ENCODE results near the gene PRKRIP1. TPM values are rescaled to one million over a fixed set of nuclear protein-coding genes. Genes with fewer than 3 reads are reported as not detected.

PRKRIP1 gene
- total RNA-seq, 1 donor from 2014 or later: 37.3 TPM

DNA sequence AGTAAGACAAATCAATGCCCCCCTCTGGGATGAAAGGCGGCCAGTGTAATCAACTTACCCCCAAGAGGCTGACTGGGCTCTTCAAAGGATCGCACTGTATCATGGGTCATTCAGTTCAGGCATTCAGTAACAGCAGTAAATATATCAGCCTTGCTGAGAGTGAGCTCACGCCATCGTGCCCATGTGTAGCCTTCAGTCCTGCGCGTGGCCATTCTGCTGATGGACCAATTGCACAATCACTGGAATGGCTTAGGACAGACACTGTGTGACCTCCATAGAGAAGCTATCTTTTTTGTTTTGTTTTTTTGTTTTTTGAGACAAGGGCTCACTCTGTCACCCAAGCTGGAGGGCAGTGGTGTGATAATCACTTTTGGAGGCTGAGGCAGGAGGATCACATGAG is 9.1 kb upstream of the PRKRIP1 start:
- no peak overlapping the region for H3K9ac ChIP-seq (ENCODE audit: low read length)
- no peaks in the 10 kb centered on the region for H3K4me1 ChIP-seq (ENCODE audit: insufficient read depth, low read length)
- Mint-ChIP-seq H3K4me1 (ENCODE audit: low read depth, unreplicated experiment) (no peaks in the 10 kb centered on the region), H3K9me3 (ENCODE audit: unreplicated experiment) (no peaks in the 10 kb centered on the region), H3K27ac (ENCODE audit: unreplicated experiment) (no peak overlapping the region), H3K27me3 (ENCODE audit: low read depth, unreplicated experiment) (no peaks in the 10 kb centered on the region), H3K4me3 (ENCODE audit: unreplicated experiment) (no peak overlapping the region), H3K36me3 (ENCODE audit: low read depth, unreplicated experiment) (peaks cover 18% of the 10 kb centered on the region)
- TF ChIP-seq EZH2 (IDR thresholded peaks at IDR 0.05; ENCODE audit: insufficient read depth, low read length) (no peak), CTCF (IDR thresholded peaks at IDR 0.05; ENCODE audit: insufficient read depth, low read depth, low read length) (no peak)
- H4K20me1 ChIP-seq (ENCODE audit: insufficient read depth, low read length): peaks cover 12% of the 10 kb centered on the region
- H3K36me3 ChIP-seq (ENCODE audit: insufficient read depth, low read length): peaks cover 3% of the 10 kb centered on the region
- H3K27me3 ChIP-seq (ENCODE audit: insufficient read depth, low read length): no peaks in the 10 kb centered on the region
- FAIRE-seq: no peak
- H3K27ac ChIP-seq (ENCODE audit: low read depth, low read length): no peak overlapping the region
- H3K79me2 ChIP-seq (ENCODE audit: insufficient read depth, low read length): no peaks in the 10 kb centered on the region
- no peak for DNase-seq (ENCODE audit: low read depth)
- H3K4me3 ChIP-seq (ENCODE audit: insufficient read depth, low read depth, low read length): no peak overlapping the region
- H2AFZ ChIP-seq (ENCODE audit: low read depth, low read length): no peak overlapping the region
- H3K4me2 ChIP-seq (ENCODE audit: low read length): no peak overlapping the region
- no peaks in the 10 kb centered on the region for H3K9me3 ChIP-seq (ENCODE audit: insufficient read depth, low read depth, low read length)

GRCh38 chr7:102389810-102390209 is 6.4 kb upstream of the PRKRIP1 start:
- TF ChIP-seq EZH2 (IDR thresholded peaks at IDR 0.05; ENCODE audit: insufficient read depth, low read length) (no peak), CTCF (IDR thresholded peaks at IDR 0.05; ENCODE audit: insufficient read depth, low read depth, low read length) (no peak)
- peaks cover 18% of the 10 kb centered on the region for H4K20me1 ChIP-seq (ENCODE audit: insufficient read depth, low read length)
- peaks cover 7% of the 10 kb centered on the region for H3K4me1 ChIP-seq (ENCODE audit: insufficient read depth, low read length)
- Mint-ChIP-seq H3K27me3 (ENCODE audit: low read depth, unreplicated experiment) (no peaks in the 10 kb centered on the region), H3K4me1 (ENCODE audit: low read depth, unreplicated experiment) (peaks cover 7% of the 10 kb centered on the region), H3K27ac (ENCODE audit: unreplicated experiment) (no peak overlapping the region), H3K36me3 (ENCODE audit: low read depth, unreplicated experiment) (peaks cover 16% of the 10 kb centered on the region), H3K9me3 (ENCODE audit: unreplicated experiment) (no peaks in the 10 kb centered on the region), H3K4me3 (ENCODE audit: unreplicated experiment) (no peak overlapping the region)
- DNase-seq (ENCODE audit: low read depth) (no peak), FAIRE-seq (no peak)
- H3K36me3 ChIP-seq (ENCODE audit: insufficient read depth, low read length): peaks cover 8% of the 10 kb centered on the region
- H3K27me3 ChIP-seq (ENCODE audit: insufficient read depth, low read length): no peaks in the 10 kb centered on the region
- no peak overlapping the region for H3K4me2 ChIP-seq (ENCODE audit: low read length)
- no peak overlapping the region for H3K9ac ChIP-seq (ENCODE audit: low read length)
- H3K27ac ChIP-seq (ENCODE audit: low read depth, low read length): no peak overlapping the region
- no peaks in the 10 kb centered on the region for H3K79me2 ChIP-seq (ENCODE audit: insufficient read depth, low read length)
- H3K9me3 ChIP-seq (ENCODE audit: insufficient read depth, low read depth, low read length): no peaks in the 10 kb centered on the region
- no peak overlapping the region for H3K4me3 ChIP-seq (ENCODE audit: insufficient read depth, low read depth, low read length)
- no peak overlapping the region for H2AFZ ChIP-seq (ENCODE audit: low read depth, low read length)

DNA sequence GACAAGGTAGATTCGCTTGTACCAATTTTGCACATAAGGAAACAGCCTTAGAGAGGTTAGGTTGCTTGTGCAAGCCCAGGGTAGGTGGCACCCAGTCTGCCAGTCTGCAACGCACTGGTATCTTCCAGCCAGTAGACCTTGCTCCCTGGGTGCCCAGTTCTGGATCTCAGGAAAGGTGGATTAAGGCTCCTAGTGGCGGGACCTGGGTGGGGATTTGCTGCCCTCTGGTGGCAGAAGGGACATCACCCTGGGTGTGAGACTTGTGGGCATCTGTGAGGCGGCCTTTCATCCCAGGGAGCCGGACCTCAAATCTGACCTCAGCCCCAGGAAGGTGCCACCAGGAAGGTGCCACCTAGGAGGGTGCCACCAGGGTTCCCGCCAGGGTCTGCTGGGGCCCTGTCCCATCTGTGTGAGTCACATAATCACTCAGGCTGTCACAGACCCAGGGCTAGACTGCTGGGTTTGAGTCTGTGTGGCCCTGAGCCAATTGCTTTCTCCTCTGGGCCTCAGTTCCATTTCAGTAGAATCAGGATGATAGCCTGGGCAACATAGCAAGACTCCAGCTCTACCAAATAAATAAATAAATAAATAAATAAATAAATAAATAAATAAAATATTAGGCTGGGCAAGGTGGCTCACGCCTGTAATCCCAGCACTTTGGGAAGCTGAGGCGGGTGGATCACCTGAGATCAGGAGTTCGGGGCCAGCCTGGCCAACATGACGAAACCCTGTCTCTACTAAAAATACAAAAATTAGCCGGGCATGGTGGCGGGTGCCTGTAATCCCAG is 5.3 kb upstream of the PRKRIP1 start:
- DNase-seq (ENCODE audit: low read depth): peak; percentile 27

More for the DNA sequence above, 5.3 kb upstream of the PRKRIP1 start:
- Histone ChIP-seq H3K27me3 (ENCODE audit: insufficient read depth, low read length) (no peaks in the 10 kb centered on the region), H3K4me1 (ENCODE audit: insufficient read depth, low read length) (peaks cover 12% of the 10 kb centered on the region), H3K9ac (ENCODE audit: low read length) (no peak overlapping the region), H2AFZ (ENCODE audit: low read depth, low read length) (no peak overlapping the region), H4K20me1 (ENCODE audit: insufficient read depth, low read length) (peaks cover 18% of the 10 kb centered on the region), H3K4me3 (ENCODE audit: insufficient read depth, low read depth, low read length) (no peak overlapping the region), H3K4me2 (ENCODE audit: low read length) (no peak overlapping the region), H3K27ac (ENCODE audit: low read depth, low read length) (no peak overlapping the region), H3K9me3 (ENCODE audit: insufficient read depth, low read depth, low read length) (no peaks in the 10 kb centered on the region), H3K79me2 (ENCODE audit: insufficient read depth, low read length) (no peaks in the 10 kb centered on the region), H3K36me3 (ENCODE audit: insufficient read depth, low read length) (peaks cover 8% of the 10 kb centered on the region)
- H3K36me3 Mint-ChIP-seq (ENCODE audit: low read depth, unreplicated experiment): peaks cover 11% of the 10 kb centered on the region
- FAIRE-seq: no peak
- TF ChIP-seq EZH2 (IDR thresholded peaks at IDR 0.05; ENCODE audit: insufficient read depth, low read length): no peak
- TF ChIP-seq CTCF (IDR thresholded peaks at IDR 0.05; ENCODE audit: insufficient read depth, low read depth, low read length): peak; percentile 68
- H3K27me3 Mint-ChIP-seq (ENCODE audit: low read depth, unreplicated experiment): no peaks in the 10 kb centered on the region
- no peak overlapping the region for H3K27ac Mint-ChIP-seq (ENCODE audit: unreplicated experiment)
- no peak overlapping the region for H3K4me3 Mint-ChIP-seq (ENCODE audit: unreplicated experiment)
- no peaks in the 10 kb centered on the region for H3K9me3 Mint-ChIP-seq (ENCODE audit: unreplicated experiment)
- peaks cover 11% of the 10 kb centered on the region for H3K4me1 Mint-ChIP-seq (ENCODE audit: low read depth, unreplicated experiment)

Measured in astrocyte (in vitro differentiated cells and primary cell).